GM23338 (cell line): Measurements from ENCODE around the gene CD59.
"Not testable (repeated sequence)": the region's sequence is repeated elsewhere in the genome, so short reads cannot be mapped to it uniquely, and the experiment has no call there.

ENCODE experiments used
- CTCF ChIP-seq, 2 experiments: fragments of 200-600 bp in 1 of 2; sonication (generic) in 1 of 2; conservative IDR thresholded peaks; 2 replicates each; pipeline versions ENCODE4 v1.5.1 to v1.6.1; 2016 to 2017; ENCODE audit warnings: antibody characterized with exemption in 2 of 2, low read depth in 2 of 2, mild to moderate bottlenecking in 2 of 2, moderate library complexity in 1 of 2
- ETS1 ChIP-seq: IDR thresholded peaks from 2 replicates; pipeline ENCODE4 v1.6.1; 2016; ENCODE audit warnings: antibody characterized with exemption
- EZH2 ChIP-seq: fragments of 200-600 bp; sonication (generic); IDR thresholded peaks from one replicate; pipeline ENCODE4 v1.8.0; 2017; ENCODE audit warnings: antibody characterized with exemption, mild to moderate bottlenecking, low read depth; ENCODE audit not compliant: unreplicated experiment
- EZH2phosphoT487 ChIP-seq: fragments of 200-600 bp; sonication (generic); IDR thresholded peaks from one replicate; pipeline ENCODE4 v1.8.1; 2018; ENCODE audit warnings: antibody characterized with exemption; ENCODE audit not compliant: unreplicated experiment
- NANOG ChIP-seq: IDR thresholded peaks from 2 replicates; pipeline ENCODE4 v1.6.1; 2016; ENCODE audit warnings: antibody characterized with exemption, borderline replicate concordance
- POLR2AphosphoS5 ChIP-seq: IDR thresholded peaks from 2 replicates; pipeline ENCODE4 v1.6.1; 2016; ENCODE audit warnings: antibody characterized with exemption, low read depth
- REST ChIP-seq: IDR thresholded peaks from one replicate; pipeline ENCODE4 v1.6.1; 2018; ENCODE audit warnings: antibody characterized with exemption; ENCODE audit not compliant: unreplicated experiment
- STAT1 ChIP-seq: IDR thresholded peaks from one replicate; pipeline ENCODE4 v1.6.1; 2016; ENCODE audit warnings: antibody characterized with exemption; ENCODE audit not compliant: unreplicated experiment
- ZNF462 ChIP-seq: fragments of 250-450 bp; sonication (Bioruptor Pico); IDR thresholded peaks from 2 replicates; pipeline ENCODE4 v1.5.0; 2020; ENCODE audit warnings: mild to moderate bottlenecking, moderate library complexity

- TF ChIP-seq CTCF (conservative IDR thresholded peaks at IDR 0.05; ENCODE audit: low read depth in 2 of 2); STAT1; ZNF462 (CRISPR knock-in tag); EZH2; POLR2AphosphoS5; EZH2phosphoT487; ETS1; NANOG; REST: not testable (repeated sequence)
Observed at GRCh38 chr11:33707831-33708230, 28.4 kb downstream of the CD59 start.
